GM18508 (cell line): ENCODE data around the gene TRIOBP.
A peak's percentile ranks its signal among the peaks of the same experiment; 100 is the strongest.
"Not testable (repeated sequence)": the region's sequence is repeated elsewhere in the genome, so short reads cannot be mapped to it uniquely, and the experiment has no call there.

ENCODE experiments used
- ATAC-seq: cut with Tn5 transposase; IDR thresholded peaks from one replicate; pipeline ENCODE4 v1.9.1; 2021; ENCODE audit warnings: moderate number of reproducible peaks; ENCODE audit not compliant: insufficient read depth, unreplicated experiment

TRIOBP gene, protein sequence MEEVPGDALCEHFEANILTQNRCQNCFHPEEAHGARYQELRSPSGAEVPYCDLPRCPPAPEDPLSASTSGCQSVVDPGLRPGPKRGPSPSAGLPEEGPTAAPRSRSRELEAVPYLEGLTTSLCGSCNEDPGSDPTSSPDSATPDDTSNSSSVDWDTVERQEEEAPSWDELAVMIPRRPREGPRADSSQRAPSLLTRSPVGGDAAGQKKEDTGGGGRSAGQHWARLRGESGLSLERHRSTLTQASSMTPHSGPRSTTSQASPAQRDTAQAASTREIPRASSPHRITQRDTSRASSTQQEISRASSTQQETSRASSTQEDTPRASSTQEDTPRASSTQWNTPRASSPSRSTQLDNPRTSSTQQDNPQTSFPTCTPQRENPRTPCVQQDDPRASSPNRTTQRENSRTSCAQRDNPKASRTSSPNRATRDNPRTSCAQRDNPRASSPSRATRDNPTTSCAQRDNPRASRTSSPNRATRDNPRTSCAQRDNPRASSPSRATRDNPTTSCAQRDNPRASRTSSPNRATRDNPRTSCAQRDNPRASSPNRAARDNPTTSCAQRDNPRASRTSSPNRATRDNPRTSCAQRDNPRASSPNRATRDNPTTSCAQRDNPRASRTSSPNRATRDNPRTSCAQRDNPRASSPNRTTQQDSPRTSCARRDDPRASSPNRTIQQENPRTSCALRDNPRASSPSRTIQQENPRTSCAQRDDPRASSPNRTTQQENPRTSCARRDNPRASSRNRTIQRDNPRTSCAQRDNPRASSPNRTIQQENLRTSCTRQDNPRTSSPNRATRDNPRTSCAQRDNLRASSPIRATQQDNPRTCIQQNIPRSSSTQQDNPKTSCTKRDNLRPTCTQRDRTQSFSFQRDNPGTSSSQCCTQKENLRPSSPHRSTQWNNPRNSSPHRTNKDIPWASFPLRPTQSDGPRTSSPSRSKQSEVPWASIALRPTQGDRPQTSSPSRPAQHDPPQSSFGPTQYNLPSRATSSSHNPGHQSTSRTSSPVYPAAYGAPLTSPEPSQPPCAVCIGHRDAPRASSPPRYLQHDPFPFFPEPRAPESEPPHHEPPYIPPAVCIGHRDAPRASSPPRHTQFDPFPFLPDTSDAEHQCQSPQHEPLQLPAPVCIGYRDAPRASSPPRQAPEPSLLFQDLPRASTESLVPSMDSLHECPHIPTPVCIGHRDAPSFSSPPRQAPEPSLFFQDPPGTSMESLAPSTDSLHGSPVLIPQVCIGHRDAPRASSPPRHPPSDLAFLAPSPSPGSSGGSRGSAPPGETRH (N-terminal part only)

DNA sequence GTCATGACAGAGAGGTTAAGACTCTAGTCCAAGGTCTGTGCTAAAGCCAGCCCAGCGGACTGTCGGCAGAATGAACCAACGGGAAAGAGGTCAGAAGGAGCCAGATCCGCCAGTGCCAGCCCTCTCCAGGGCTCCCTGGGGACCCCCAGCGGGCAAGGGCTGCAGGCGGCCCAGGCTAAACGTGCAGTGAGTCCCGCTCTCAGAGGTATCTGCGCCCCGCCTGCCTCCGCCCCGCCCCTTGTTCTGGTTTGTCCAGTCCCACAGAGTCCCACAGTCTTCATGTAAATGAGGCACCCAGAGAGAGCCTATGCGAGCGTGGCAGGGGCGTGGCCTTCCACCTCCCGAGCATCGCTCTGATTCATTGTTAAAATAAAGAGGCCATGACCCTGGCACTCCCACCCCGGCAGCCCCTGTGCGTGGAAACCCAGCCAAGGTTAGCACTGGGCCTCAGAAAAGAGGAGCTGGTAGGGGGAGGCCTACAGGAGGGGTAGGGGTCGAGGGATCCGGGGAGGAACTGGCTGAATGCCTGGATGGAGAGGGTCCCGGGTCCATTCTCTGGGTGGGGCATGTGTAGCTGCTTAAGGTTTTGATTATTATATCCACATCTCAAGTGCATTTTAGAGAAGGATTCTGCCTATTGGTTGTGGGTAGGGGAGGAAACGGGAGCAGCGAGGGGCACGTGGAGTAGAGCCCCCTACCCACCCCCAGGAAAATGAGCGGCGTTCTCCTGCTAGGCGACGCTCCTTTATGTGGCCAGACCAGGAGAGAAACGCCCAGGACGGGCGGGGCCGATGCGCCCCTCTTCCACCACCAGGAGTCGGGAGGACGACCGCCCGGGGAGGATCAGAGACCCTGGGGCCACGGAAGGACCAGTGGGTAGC is at the start of gene TRIOBP:
TRIOBP (plus strand) TSS at position 392 of the 881 bp plus-strand sequence. CDS start 4,318 bp downstream, outside the sequence.
- no peak for ATAC-seq

DNA sequence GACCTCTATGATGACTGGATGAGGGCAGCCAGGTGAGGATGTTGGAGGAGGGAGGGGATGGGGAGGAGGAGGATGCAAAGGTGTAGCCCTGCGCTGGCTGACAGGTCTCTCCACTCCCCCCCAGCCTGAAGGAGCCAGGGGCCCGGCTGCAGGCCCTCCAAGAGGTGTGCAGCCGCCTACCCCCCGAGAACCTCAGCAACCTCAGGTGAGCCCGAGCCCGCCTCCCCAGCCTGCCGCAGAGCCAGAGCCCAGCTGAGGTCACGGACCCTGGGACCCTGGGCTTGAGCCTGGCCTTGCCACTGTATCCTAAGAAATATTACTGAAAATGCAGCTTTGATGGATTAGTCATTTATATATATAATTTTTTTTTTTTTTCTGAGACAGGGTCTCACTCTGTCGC is 49.5 kb upstream of the TRIOBP start:
- no peak for ATAC-seq

DNA sequence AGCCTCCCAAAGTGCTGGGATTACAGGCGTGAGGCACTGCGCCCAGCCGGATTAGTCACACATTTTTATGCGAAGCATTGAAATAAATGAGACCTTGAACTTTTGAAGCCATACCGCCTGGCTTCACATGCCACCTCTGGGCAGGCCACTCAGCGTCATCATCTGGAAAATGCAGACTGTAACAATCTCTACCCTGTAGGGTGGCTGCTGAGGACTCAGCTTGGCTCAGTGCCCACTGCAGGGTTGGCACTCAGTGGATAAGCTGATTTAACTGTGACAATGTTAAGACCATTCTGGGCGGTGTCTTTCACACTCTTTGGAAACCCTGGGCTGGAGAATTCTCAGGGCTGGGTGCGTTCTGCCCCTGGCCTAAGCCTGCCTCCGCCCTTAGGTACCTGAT is 48.9 kb upstream of the TRIOBP start:
- ATAC-seq = no peak

DNA sequence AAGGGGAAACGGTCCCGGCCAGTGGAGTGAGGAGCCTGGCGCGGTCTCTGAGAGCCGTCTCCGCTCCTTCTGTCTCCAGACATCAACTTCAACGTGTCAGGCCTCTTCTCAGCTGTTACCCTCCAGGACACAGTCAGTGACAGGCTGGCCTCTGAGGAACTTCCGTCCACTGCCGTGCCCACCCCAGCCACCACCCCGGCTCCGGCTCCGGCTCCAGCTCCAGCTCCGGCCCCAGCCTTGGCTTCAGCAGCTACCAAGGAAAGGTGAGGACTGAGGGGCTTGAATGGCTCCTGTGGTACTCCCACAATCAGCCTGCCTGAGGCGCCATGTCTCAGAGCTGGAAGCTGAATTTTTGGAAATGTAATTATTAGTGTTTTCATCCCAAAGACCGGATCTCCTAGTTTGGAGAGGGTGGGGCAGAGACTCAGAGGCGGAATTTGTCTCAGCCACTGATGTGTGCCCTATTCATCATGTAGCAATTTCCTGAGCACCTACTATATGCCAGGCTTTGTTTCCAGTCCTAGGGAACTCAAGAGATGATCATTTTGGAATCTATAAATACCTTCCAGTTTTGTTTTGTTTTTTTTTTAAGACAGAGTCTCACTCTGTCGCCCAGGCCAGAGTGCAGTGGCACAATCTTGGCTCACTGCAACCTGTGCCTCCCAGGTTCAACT is 46.2 kb upstream of the TRIOBP start:
- ATAC-seq = no peak

DNA sequence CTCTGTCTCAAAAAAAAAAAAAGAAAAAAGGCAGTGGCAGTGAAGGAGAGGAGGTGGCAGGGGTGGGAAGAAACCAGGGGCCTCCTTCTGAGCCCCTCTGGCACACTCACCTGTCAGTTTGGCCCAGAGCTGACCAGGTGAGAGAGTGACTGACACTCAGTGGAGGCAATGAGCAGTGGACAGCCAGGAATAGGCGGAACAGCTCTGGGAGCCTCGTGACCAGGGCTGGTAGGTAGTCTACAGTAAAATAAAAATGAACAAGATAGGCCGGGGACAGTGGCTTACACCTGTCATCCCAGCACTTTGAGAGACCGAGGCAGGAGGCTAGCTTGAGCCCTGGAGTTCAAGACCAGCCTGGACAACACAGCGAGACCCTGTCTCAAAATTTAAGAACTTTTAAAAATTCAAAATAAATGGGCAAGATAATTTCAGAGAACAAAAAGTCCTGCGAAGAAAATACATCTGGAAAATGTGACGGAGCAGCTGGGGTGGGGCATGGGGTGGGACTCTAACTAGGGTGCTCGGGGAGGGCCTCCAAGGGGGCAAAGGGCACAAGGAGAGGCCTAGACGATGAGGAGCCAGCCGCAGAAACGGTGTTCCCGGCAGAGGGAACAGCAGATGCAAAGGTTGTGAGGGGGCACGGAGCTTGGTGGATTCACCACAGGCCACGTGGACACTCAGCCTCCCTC is 42.1 kb upstream of the TRIOBP start:
- ATAC-seq = no peak

DNA sequence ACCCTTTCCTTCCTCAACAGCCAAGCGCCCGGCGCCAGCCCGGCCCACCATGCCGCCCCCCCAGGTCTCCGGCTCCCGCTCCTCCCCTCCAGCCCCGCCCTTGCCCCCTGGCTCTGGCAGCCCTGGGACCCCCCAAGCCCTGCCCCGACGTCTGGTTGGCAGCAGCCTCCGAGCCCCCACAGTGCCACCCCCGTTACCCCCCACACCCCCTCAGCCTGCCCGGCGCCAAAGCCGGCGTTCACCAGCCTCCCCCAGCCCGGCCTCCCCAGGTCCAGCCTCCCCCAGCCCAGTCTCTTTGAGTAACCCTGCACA is 41.6 kb upstream of the TRIOBP start:
- no peak for ATAC-seq

DNA sequence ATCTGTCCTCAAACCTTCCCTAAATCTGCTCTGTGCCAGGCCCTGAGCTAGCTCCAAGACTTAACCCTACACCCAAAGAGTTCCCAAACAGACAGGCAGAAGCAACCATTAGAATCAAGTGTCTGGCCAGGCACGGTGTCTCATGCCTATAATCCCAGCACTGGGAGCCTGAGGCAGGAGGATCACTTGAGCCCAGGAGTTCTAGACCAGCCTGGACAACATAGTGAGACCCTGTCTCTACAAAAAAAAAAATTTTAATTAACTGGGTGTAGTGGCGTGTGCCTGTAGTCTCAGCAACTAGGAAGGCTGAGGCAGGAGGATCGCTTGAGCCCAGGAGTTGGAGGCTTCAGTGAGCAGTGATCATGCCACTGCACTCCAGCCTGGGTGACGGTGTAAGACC is 40.3 kb upstream of the TRIOBP start:
- ATAC-seq = not testable (repeated sequence)

DNA sequence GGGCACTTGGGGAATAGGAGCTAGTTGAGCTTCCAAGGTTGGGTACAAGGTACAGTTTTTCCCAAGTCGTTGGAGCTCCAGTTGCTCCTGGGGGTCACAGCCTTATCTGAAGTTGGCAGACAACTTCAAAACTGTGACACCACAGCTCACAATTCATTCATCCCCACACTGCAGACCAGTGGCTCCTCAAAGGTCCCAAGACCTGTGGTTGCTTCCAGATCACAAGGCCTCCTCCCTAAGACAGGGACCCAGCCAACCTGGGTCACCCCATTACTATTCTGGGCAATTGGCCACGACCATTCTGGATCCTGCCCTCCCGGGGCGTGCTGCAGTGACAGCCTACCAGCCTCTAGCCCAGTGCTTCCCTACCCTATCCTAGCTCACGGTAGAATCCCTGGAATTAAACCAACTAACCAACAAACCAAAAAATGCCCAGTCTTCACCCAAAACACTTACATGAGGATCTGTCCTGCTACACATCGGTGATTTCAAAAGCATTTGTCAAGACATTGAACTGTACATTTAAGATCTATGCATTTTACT is 39.2 kb upstream of the TRIOBP start:
- ATAC-seq = no peak

DNA sequence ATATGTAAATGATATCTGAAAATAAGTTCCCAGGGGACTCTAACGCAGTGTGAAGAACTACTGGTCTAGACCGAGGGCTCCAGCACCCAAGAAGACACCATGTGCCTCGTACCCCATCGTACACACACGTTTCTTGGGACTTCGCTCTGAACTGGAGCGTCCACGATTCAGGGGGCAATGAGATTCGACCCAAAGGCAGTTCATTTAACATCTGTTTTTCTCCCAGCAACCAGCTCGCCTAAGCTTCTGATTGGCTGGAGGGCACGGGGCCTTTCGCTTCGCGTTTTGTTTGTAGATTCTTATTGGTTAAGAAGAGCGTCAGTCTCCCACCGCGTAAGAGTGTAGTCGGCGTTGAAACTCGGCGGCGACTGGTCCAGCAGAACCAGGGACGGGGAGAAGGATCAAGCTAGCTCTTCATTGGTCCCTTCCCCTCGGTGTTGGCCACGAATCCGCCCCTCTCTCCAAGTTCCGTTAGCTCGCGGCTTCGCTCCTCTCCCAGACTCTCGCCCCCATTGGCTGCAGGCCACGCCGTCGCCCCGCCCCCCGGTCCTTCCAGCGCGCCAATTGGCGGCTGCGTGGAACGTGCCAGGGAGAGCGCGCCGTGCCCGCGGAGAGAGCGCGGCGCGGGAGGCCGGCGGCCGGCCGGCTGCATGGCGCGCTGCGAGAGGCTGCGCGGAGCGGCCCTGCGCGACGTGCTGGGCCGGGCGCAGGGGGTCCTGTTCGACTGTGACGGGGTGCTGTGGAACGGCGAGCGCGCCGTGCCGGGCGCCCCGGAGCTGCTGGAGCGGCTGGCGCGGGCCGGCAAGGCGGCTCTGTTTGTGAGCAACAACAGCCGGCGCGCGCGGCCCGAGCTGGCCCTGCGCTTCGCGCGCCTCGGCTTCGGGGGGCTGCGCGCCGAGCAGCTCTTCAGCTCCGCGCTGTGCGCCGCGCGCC is 38.4 kb upstream of the TRIOBP start, which contains the start of gene PDXP:
PDXP (plus strand) TSS at position 591 of the 933 bp plus-strand sequence; CDS start at position 651, 60 bp downstream.
- peak; percentile 71 for ATAC-seq

DNA sequence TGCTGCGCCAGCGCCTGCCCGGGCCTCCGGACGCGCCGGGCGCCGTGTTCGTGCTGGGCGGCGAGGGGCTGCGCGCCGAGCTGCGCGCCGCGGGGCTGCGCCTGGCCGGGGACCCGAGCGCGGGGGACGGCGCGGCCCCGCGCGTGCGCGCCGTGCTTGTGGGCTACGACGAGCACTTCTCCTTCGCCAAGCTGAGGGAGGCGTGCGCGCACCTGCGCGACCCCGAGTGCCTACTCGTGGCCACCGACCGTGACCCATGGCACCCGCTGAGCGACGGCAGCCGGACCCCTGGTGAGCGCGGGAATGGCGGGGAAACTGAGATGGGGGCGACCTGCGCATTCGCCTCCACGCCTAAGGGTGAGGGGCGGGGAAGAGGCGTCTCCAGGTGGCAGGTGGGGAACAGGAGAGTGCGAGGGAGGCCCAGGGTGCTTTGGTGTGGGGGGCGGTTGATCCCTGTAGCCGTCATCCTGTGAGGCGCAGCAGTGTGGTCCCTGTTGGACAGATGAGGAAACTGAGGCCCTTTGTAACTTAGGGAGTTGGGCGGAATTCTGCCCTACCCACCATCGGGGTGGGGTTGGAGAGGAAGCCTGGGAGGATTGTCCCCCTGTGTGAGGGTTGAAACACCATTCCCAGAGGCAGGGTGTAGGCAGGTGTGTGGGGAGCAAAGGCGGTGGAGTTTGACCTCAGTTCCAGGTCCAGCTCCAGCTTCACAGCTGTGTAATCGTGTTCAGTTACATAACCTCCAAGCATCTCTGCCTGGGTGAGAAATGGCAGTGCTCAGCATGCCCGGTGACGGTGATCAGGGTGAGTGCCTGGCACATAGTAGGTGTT is 37.6 kb upstream of the TRIOBP start:
- no peak for ATAC-seq

DNA sequence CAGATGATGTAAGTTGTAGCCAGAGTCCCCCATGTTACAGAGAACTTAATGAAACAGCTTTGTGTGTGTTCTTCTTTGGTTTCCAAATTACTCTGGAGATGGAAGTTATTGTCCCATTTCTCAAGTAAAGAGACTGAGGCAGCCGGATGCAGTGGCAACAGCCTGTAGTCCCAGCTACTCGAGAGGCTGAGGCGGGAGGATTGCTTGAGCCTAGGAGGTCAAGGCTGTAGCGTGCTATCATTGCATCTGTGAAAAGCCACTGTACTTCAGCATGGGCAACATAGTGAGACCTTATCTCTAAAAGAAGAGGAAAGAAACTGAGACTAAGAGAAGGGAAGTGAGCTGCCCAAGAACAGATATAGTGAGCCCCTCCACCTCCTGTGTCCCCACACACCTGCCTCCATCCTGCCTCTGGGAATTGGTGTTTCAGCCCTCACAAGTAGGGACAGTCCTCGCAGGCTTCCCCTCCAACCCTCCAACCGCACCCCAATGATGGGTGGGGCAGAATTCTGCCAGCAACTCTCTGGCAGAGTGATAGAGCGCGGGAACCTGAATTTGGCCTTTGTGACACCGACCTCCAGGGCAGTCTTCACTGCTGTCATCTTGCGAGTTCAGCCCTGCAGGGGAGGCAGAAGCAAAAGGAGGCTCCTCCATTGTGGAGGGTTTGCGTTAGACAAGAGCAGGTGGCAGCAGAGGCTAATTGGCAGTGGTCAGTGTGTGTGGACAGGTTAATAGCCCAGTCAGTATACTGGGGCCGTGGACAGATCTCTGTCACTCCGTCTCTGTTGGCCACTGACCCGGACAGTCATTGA is 36.7 kb upstream of the TRIOBP start:
- ATAC-seq = no peak

DNA sequence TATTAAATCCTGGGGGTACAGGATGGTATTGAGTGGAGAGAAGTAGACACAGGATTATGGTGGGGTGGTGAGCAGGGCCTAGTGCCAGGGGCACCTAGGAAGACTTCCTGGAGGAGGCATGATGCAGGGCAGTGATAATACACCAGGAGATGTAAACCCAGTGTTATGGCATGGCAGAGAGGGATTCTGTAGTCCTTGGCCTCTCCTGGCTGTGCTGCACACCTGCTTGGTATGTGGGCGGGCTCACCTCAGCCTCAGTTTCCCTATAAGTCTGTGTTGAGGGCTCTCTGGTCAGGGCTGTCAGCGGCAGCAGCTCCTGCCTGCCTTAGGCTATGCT is 36.2 kb upstream of the TRIOBP start:
- no peak for ATAC-seq

DNA sequence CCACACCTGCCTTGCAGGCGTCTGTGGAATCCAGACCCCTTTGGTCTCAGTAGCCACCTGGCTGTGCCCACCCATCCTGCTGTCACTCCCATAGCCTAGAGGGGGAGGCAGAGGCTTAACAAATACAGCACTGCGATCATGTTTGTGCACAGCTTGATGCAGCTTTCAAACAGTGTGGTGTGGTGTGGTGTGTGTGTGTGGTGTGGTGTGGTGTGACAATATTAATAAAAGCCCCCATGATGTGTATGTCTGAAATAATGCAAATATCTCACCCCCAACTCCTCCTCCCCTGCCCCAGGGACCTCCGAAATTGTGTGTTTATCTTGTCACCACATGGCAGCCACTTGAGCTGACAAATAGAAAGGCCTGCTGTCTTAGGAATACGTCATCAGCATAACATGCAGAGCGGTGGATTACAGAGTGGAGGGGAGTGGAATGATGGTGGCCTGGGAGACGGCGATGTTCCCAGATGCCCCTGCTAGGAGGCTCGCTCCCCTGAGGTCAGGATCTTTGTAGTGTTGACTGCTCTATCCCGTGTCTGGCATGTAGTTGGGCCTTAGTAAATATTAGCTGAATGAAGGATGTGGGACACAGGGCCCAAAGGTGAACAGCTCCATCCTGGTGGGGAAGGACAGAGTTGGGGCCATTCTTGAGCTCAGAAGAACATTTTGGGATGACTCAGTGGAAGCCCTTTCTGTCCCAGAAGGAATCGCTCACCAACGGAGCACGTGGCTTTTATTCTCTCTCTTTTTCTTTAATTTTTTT is 35.5 kb upstream of the TRIOBP start:
- no peak for ATAC-seq

DNA sequence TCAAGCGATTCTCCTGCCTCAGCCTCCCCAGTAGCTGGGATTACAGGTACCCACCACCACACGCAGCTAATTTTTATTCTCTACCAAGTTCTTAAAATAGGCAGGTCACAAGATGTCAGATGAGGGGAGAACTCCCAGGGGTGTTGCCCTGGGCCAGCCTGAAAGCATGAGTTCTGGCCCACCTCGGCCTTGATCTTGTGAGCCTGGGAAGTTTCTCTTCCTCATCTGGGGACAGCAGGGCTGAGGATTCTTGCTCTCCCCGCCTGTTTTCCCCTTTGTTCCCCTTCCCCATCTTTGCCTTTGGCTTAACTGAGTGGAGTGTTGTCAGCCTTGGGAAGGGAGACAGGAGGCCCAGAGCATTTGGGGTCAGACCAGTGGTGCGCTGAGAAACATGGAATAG is 34.8 kb upstream of the TRIOBP start:
- ATAC-seq = no peak

DNA sequence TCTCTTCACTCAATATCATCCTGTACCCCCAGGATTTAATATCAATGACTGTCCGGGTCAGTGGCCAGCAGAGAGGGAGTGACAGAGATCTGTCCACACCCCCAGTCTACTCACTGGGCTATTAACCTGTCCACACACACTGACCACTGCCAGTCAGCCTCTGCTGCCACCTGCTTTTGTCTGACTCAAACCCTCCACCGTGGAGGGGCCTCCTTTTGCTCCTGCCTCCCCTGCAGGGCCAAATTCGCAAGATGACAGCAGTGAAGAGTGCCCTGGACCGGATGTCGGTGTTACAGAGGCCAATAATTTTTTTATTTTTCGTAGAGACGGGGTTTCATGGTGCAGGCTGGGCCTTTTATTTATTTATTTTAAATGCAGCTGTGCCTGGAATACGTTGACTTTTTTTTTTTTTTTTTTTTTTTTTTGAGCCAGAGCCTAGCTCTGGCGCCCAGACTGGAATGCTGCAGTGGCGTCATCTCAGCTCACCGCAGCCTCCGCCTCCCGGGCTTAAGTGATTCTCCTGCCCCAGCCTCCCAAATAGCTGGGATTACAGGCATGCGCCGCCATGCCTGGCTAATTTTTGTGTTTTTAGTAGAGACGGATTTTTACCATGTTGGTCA is 33.2 kb upstream of the TRIOBP start:
- no peak for ATAC-seq
